Activated T-cell treated with anti-CD3 and anti-CD28 coated beads, Interleukin-2, amount 50 U/mL, for 24 hours (primary cell): ENCODE measurements around the gene IQSEC1.

Experiments used
- DNase-seq: peaks from one replicate; pipeline ENCODE4 v3.0.0-alpha.2; 2020
- H3K27ac Mint-ChIP-seq: 2 replicates; pipeline ENCODE4 v1.8.0; 2020; ENCODE audit warnings: mild to moderate bottlenecking, mixed read lengths
- H3K27me3 Mint-ChIP-seq: 2 replicates; pipeline ENCODE4 v1.8.0; 2020; ENCODE audit warnings: mixed read lengths
- H3K36me3 Mint-ChIP-seq: 2 replicates; pipeline ENCODE4 v1.8.0; 2020; ENCODE audit warnings: low read depth, mixed read lengths
- H3K4me1 Mint-ChIP-seq: 2 replicates; pipeline ENCODE4 v1.8.0; 2020; ENCODE audit warnings: low read depth, mixed read lengths
- H3K4me3 Mint-ChIP-seq: 2 replicates; pipeline ENCODE4 v1.8.0; 2020; ENCODE audit warnings: mild to moderate bottlenecking, moderate library complexity, mixed read lengths
- H3K9me3 Mint-ChIP-seq: 2 replicates; pipeline ENCODE4 v1.8.0; 2020; ENCODE audit warnings: mixed read lengths

IQSEC1 gene

DNA sequence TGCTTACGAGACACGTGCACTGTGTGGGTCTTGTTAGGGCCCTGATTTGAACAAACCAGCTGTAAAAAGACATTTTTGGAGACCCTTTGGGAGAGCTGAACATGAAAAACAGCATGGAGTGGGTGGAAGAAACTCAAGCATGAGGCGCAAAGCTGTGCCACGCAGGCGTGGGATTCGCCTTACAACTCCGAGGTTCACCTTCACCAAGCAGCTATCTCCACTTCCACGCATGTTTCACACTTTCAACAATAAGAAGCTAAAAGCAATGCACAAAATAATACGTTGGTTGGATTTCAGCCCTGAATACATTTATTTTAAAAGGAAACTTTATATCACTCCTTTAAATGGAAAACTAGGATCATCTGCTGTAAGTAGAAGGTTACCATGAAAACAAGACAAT is 42.5 kb downstream of the IQSEC1 start:
- H3K27me3 Mint-ChIP-seq: no peaks in the 10 kb centered on the region

DNA sequence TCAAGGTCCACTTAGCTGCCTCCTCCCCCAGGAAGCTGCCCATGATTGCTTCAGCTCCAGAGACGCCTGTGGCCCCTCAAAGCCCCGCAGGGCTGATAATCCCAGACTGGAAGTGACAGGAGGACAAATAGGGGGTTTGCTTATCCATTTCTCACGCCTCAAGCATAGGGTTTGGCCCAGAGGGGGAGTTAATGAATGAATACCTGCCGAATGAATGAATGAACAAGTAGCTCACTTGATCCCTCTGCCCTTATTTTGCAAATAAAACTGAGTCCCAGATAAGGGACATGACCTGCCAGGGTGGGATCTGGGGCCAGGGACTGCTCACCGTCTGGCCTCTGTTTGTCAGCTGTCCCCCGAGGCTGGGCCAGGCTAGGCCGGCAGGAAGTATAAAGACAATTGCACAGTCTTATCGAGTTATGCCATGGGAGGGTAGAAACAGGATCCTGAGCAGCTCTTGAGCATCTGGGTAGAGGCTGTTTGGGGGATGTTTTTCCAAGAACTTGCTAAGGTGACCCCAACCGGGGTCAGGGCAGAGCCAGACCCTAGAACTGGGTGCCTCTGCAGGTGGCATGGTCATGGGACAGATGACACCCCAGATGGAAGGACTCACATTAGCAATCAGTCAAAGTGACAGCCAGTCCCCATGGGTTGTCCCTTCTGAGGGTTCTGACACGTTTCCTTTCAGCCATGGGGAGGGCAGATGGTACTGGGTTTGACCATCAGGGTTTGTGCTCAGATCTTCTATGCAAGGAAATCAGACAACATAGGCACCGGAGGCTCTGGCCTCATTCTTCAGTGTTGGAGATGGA is 45.0 kb downstream of the IQSEC1 start:
- H3K4me3 Mint-ChIP-seq: no peak overlapping the region
- peaks cover 2% of the 10 kb centered on the region for H3K4me1 Mint-ChIP-seq
- H3K27ac Mint-ChIP-seq: no peak overlapping the region
- no peak for DNase-seq
- no peaks in the 10 kb centered on the region for H3K36me3 Mint-ChIP-seq
- no peaks in the 10 kb centered on the region for H3K9me3 Mint-ChIP-seq
- no peaks in the 10 kb centered on the region for H3K27me3 Mint-ChIP-seq

More for the DNA sequence above, 42.5 kb downstream of the IQSEC1 start:
- no peak overlapping the region for H3K27ac Mint-ChIP-seq
- no peaks in the 10 kb centered on the region for H3K36me3 Mint-ChIP-seq
- no peak overlapping the region for H3K4me3 Mint-ChIP-seq
- H3K4me1 Mint-ChIP-seq: peaks cover 2% of the 10 kb centered on the region
- no peak for DNase-seq
- no peaks in the 10 kb centered on the region for H3K9me3 Mint-ChIP-seq

- Mint-ChIP-seq H3K27me3 (no peaks in the 10 kb centered on the region), H3K36me3 (no peaks in the 10 kb centered on the region), H3K4me3 (no peak overlapping the region), H3K4me1 (peaks cover 2% of the 10 kb centered on the region), H3K27ac (no peak overlapping the region), H3K9me3 (no peaks in the 10 kb centered on the region)
- no peak for DNase-seq
Measured at GRCh38 chr3:13027154-13027553, 46.1 kb downstream of the IQSEC1 start.

- Mint-ChIP-seq H3K27ac (no peak overlapping the region), H3K4me3 (no peak overlapping the region), H3K36me3 (no peaks in the 10 kb centered on the region), H3K9me3 (no peaks in the 10 kb centered on the region), H3K4me1 (peaks cover 2% of the 10 kb centered on the region), H3K27me3 (no peaks in the 10 kb centered on the region)
- no peak for DNase-seq
Measured at GRCh38 chr3:13026534-13026933, 46.7 kb downstream of the IQSEC1 start.

DNA sequence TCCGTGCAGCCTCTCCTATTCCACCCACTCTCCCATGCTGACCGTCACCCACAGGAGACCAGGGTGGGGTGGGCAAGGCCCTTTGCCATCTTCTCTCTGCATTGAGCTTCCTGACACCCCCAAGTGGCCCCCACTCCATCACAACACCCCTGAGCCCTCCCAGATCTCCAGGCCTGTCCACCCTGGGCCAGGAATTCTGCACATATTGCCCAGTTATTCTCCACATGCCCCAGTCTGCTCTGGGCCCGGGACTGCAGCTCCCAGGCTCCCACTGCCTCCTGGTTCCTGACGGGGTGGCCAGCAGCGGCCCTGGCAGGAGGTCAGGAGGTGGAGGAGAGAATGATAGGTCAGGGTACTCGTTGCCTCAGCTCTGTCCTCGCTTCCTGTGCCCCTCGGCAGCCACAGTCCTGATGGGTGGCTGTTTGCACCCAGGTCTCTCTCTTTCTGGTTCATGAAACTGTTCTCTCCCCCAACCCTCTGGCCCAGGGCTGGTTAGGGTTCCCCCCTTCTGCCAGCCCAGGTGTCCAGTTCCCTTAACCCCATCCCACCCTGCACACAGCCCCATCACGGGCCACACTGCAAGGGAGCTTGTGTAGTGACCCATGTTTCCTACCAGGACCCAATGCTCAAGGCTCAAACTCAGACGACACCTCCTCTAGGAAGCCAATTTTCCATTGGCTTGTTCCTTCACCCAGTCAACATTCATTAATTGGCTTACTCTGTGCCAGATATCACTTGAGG is 47.3 kb downstream of the IQSEC1 start:
- Mint-ChIP-seq H3K4me1 (peaks cover 2% of the 10 kb centered on the region), H3K27me3 (no peaks in the 10 kb centered on the region), H3K36me3 (no peaks in the 10 kb centered on the region), H3K27ac (no peak overlapping the region), H3K4me3 (no peak overlapping the region), H3K9me3 (no peaks in the 10 kb centered on the region)
- DNase-seq: no peak

- no peak overlapping the region for H3K27ac Mint-ChIP-seq
- H3K9me3 Mint-ChIP-seq: no peaks in the 10 kb centered on the region
- DNase-seq: no peak
- no peaks in the 10 kb centered on the region for H3K36me3 Mint-ChIP-seq
- H3K4me3 Mint-ChIP-seq: no peak overlapping the region
- H3K27me3 Mint-ChIP-seq: no peaks in the 10 kb centered on the region
- no peaks in the 10 kb centered on the region for H3K4me1 Mint-ChIP-seq
Measured at GRCh38 chr3:13025090-13025489, 48.1 kb downstream of the IQSEC1 start.

GRCh38 chr3:13024765-13025065 is 48.5 kb downstream of the IQSEC1 start:
- Mint-ChIP-seq H3K27me3 (no peaks in the 10 kb centered on the region), H3K4me1 (no peaks in the 10 kb centered on the region), H3K27ac (no peak overlapping the region), H3K9me3 (no peaks in the 10 kb centered on the region), H3K4me3 (no peak overlapping the region), H3K36me3 (no peaks in the 10 kb centered on the region)
- no peak for DNase-seq

DNA sequence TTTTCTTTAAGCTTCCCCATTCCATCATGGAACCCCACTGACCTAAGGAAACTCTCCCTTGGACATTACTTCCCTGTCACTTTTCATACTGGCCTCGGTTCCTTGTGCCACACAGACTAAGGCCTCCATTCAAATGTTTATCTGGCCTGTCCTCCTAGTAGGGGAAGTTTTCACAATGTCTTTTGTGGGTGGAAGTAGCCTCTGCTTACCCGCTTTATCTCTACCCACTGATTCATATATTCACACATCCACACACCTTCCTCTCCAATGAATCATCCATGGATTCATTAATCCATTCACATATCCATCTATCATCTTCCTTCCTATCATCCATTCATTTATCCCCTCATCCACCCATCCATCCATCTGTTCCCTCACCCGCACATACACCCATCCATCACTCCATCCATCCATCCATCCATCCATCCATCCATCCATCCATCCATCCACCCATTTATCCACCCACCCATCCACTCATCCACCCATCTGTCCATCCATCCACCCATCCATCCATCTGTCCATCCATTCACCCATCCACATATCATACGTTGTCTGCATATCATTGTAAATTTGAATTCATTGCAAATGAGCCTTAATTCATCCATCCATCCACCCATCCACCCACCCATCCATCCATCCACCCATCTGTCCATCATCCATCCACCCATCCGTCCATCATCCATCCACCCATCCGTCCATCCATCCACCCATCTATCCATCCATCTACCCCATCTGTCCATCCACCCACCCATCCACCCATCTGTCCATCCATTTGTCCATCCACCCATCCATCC is 49.1 kb downstream of the IQSEC1 start:
- Mint-ChIP-seq H3K4me3 (no peak overlapping the region), H3K27ac (no peak overlapping the region), H3K4me1 (no peaks in the 10 kb centered on the region), H3K27me3 (no peaks in the 10 kb centered on the region), H3K9me3 (no peaks in the 10 kb centered on the region), H3K36me3 (no peaks in the 10 kb centered on the region)
- no peak for DNase-seq

- Mint-ChIP-seq H3K4me3 (no peak overlapping the region), H3K9me3 (no peaks in the 10 kb centered on the region), H3K4me1 (no peaks in the 10 kb centered on the region)
Measured at GRCh38 chr3:13023235-13023970, 49.8 kb downstream of the IQSEC1 start.

DNA sequence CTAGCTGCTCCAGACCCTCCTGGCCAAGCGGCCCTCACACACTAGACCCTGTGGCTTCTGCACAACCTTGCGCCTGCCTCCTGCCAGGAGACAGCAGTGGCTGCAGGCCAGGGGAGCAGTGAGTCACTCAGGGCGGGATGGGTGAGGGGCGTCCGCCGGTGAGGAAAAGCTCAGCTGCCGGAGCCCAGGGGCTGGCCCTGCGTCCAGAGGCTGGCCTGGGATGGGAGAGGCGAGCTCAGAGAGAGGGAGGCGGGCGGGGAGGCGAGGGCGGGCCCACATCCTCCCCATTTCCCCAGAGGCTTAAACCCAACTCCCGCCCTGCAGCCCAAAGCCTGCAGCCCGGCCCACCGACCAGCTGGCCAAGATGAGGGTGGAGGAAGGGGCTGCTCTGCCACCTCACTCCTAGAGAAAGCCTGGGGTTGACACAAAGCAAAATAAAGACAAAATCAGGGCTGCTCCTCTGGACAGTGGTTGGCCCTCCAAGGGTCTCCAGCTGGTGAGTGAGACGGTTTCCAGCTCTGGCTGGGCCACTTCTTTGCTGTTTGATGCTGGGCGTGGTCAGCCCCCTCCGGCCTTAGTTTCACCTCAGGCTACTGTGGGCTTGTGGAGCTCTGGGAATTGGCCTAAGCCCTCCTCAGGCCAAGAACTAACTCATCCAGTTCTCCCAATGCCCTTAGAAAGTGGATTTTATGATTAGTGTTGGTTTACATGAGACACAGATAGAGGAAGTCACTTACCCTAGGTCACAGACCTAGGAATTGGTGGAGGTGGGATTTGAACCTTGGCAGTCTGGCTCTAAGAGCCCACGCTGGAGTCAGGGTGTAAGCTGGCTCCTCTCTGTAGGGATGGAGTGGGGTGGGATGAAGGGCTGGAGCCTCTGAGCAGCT is 50.6 kb downstream of the IQSEC1 start:
- Mint-ChIP-seq H3K9me3 (no peaks in the 10 kb centered on the region), H3K4me1 (no peaks in the 10 kb centered on the region), H3K36me3 (no peaks in the 10 kb centered on the region), H3K4me3 (no peak overlapping the region), H3K27me3 (no peaks in the 10 kb centered on the region), H3K27ac (no peak overlapping the region)
- DNase-seq: no peak

More at GRCh38 chr3:13023235-13023970, 49.8 kb downstream of the IQSEC1 start:
- H3K36me3 Mint-ChIP-seq: no peaks in the 10 kb centered on the region
- no peaks in the 10 kb centered on the region for H3K27me3 Mint-ChIP-seq
- no peak for DNase-seq
- H3K27ac Mint-ChIP-seq: no peak overlapping the region

DNA sequence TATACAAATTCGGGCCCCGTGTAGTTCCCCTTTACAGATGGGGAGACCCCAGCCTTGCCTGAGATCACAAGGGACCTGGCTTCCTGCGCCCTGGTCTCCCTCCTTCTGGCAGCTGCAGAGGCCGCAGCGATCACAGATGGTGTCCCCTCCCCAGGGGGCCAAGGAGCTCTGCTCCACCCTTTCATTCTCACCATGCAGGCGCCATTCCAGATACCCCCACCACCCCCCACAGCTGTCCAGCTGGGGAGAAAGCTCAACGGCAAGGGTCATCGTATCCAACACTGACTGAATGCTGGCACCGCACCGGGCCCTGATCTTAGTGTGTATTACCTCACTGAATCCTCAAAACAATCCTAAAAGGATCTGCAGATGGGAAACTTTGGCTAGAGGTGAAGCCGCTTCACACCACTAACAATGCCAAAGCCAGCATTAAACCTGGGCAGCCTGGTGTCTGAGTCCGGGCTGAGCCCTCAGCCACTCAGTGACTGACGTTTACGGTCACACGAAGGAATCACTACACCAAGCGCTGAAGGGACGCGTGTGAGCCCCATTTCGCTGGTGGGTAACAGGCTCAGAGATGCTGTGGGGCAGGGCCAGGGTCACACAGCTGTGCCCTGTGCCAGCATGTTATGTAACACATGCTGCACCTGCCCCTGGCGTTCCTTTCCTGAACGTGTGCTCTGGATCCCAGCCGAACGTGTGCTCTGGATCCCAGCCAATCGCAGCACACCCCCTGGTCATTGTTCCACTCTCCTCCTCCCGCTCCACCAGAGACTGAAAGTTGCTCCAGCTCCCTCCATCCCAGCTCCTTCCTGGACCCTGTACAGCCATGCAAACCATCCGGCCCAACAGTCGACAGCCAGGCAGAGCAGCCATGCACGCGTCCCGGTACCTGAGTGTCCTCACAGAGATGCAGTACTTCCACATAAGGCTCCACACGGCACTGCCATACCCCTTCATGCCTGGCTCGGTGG is 51.8 kb downstream of the IQSEC1 start:
- Mint-ChIP-seq H3K27me3 (no peaks in the 10 kb centered on the region), H3K27ac (no peak overlapping the region), H3K4me3 (no peak overlapping the region), H3K4me1 (peaks cover 11% of the 10 kb centered on the region), H3K9me3 (no peaks in the 10 kb centered on the region), H3K36me3 (no peaks in the 10 kb centered on the region)
- no peak for DNase-seq

- peaks cover 21% of the 10 kb centered on the region for H3K4me1 Mint-ChIP-seq
- H3K4me3 Mint-ChIP-seq: no peak overlapping the region
- no peak overlapping the region for H3K27ac Mint-ChIP-seq
Measured at GRCh38 chr3:13020159-13020750, 53.0 kb downstream of the IQSEC1 start.

More at GRCh38 chr3:13020159-13020750, 53.0 kb downstream of the IQSEC1 start:
- no peaks in the 10 kb centered on the region for H3K27me3 Mint-ChIP-seq
- H3K36me3 Mint-ChIP-seq: no peaks in the 10 kb centered on the region
- no peaks in the 10 kb centered on the region for H3K9me3 Mint-ChIP-seq
- no peak for DNase-seq
